Islet of Langerhans (tissue), 1 donor: Measurements from ENCODE around the gene MYO1G.
"Not testable (repeated sequence)": the region's sequence is repeated elsewhere in the genome, so short reads cannot be mapped to it uniquely, and the experiment has no call there.

Experiments used
- FAIRE-seq: peaks from one replicate; lab custom pipeline; 2011; peaks lifted over from hg19 to GRCh38; lab: Jason Lieb, UNC

Gene MYO1G

GRCh38 chr7:44999245-45000092 lies 20.7 kb upstream of the MYO1G start:
- FAIRE-seq, result no peak

DNA sequence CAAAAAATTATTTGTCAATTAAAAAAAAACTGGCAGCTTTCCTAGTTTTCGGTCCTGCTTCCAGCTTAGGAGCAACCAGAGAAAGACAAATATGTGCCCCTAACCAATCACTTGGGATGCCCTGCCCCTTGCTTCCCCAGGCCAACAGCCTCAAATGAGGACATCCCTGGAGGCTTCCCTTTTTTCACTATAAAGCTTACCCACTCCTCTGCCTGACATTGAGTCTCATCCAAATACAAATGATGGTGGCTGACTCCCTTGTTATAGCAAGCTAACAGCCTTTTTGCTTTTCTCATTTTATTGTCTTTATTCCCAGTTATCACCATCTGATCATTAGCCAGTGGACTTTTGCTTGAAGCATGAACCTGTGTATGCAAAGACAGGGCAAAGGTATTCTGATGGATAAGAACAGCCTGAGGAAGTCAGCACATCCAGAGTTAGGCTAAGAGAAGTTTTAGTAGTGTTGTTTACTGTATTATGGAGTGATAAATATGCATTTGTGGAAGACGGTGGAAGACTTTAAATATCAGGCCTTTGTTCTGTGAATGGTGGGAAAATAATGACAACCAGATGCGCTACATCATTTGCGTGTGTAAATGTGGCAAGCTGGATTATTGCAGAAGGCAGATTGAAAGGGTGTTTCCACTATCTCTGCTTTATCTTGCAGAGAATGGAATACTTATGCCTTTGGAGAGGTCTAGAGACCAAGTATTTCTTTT lies 19.5 kb upstream of the MYO1G start:
- FAIRE-seq, result no peak

- no peak for FAIRE-seq
Measured at GRCh38 chr7:44995555-44996493, 17.0 kb upstream of the MYO1G start.

- no peak for FAIRE-seq
Measured at GRCh38 chr7:44994877-44995554, 16.2 kb upstream of the MYO1G start.

DNA sequence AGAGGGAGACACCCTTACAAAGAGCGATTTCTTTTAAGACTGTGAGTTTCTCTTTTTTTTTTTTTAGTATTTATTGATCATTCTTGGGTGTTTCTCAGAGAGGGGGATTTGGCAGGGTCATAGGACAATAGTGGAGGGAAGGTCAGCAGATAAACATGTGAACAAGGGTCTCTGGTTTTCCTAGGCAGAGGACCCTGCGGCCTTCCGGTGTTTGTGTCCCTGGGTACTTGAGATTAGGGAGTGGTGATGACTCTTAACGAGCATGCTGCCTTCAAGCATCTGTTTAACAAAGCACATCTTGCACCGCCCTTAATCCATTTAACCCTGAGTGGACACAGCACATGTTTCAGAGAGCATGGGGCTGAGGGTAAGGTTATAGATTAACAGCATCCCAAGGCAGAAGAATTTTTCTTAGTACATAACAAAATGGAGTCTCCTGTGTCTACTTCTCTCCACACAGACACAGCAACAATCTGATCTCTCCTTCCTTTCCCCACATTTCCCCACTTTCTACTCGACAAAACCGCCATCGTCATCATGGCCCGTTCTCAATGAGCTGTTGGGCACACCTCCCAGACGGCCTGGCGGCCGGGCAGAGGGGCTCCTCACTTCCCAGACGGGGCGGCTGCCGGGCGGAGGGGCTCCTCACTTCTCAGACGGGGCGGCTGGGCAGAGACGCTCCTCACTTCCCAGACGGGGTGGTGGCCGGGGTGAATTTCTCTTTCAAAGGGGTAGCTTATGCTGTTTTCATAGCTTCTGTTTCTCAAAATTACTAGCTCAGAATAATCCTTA lies 13.4 kb upstream of the MYO1G start:
- not testable (repeated sequence) for FAIRE-seq

DNA sequence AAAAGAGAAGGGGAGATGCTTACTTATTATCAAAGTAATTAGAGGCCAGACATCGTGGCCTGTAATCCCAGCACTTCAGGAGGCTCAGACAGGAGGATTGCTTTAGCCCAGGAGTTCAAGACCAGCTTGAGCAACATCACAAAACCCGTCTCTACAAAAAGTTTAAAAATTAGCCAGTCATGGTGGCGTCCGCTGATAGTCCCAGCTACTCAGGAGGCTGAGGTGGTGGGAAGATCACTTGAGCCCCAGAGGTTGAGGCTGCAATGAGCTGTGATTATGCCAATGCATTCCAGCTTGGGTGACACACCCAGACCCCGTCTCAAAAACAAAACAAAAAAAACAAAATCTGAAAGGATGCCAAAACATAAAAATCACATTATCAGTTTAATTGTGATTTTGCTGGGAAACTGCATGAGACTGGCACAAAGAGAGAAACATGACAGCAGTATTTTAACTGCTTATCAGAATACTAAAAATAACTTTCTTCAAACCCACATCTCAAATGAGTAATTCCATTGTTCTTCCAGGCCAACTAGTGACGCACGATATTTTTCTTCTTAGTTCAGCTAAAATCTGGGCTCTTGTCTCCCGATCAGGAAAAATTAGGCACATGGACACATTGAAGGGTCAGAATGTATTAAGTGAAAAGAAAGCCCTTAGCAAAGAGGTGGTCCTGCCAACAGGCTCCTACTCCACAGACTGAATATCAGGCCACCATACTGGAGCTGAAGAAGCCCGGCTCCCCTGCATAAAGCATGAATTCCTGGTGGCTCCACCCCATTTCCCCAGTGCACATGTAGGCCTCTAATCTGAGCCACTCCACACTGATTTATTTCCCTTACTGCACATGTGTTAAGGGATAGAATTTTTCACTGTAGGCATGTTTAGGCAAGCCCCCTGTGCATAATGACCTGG lies 11.6 kb upstream of the MYO1G start:
- no peak for FAIRE-seq

- FAIRE-seq, result no peak
Measured at GRCh38 chr7:44989132-44989531, 10.3 kb upstream of the MYO1G start.

DNA sequence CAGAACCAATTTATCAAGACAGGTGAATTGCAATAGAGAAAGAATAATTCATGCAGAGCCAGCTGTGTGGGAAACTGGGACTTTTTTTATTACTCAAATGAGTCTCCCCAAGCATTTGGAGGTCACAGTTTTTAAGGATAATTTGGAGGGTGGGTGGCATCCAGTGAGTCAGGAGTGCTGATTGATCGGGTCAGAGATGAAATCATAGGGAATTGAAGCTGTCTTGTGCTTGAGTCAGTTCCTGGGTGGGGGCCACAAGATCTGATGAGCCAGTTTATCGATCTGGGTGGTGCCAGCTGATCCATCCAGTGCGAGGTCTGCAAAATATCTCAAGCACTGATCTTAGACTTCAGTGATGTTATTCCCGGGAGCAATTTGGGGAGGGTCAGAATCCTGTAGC lies 9.9 kb upstream of the MYO1G start:
- FAIRE-seq, result no peak

GRCh38 chr7:44987996-44988395 lies 9.2 kb upstream of the MYO1G start:
- FAIRE-seq, result no peak

DNA sequence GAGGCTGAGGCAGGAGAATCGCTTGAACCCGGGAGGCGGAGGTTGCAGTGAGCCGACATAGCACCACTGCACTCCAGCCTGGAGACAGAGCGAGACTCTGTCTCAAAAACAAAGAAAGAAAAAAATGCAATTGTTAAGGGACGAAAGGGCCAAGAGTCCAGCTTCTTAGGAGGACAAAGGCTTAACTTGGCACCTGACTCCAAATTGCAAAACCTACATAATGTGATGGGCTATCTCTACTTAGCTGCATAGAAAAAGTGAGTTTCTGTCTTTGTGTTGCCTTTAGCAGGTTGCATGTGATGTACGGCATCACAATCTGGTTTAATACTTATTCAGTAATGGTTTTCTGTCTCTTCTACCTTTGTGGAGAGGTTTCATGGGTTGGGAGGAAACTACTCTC lies 8.6 kb upstream of the MYO1G start:
- no peak for FAIRE-seq

GRCh38 chr7:44986218-44987053 lies 7.6 kb upstream of the MYO1G start:
- FAIRE-seq, result no peak

DNA sequence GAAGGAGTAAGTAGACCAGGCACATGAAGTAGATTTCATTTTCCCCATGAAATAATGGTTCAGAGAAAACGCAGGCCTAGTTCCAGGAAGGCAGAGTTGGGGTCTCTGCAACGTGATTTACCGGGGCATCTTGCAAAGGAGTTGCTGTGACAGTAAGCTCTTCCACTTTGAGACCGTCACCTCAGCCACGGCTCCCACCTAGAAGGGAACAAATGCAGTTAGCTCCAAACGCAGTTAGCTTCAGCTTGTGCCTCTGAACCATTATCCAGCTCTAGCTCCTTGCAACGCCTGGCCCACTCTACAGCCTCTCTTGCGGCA lies 7.0 kb upstream of the MYO1G start:
- no peak for FAIRE-seq

GRCh38 chr7:44985033-44985695 lies 6.3 kb upstream of the MYO1G start:
- FAIRE-seq, result no peak

DNA sequence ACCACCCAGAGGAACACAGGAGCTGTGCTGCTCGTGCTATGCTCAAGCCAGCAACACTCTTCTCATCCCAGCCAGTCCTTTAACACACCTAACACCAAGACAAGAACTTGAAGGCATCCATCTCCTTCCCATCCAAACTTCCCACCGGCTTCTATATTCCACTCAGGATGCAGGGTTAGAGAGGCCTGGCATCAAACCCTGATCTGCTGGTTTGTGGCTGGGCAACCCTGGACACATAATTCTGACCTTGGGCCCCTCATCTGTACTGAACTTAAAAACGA lies 5.6 kb upstream of the MYO1G start:
- FAIRE-seq, result no peak

DNA sequence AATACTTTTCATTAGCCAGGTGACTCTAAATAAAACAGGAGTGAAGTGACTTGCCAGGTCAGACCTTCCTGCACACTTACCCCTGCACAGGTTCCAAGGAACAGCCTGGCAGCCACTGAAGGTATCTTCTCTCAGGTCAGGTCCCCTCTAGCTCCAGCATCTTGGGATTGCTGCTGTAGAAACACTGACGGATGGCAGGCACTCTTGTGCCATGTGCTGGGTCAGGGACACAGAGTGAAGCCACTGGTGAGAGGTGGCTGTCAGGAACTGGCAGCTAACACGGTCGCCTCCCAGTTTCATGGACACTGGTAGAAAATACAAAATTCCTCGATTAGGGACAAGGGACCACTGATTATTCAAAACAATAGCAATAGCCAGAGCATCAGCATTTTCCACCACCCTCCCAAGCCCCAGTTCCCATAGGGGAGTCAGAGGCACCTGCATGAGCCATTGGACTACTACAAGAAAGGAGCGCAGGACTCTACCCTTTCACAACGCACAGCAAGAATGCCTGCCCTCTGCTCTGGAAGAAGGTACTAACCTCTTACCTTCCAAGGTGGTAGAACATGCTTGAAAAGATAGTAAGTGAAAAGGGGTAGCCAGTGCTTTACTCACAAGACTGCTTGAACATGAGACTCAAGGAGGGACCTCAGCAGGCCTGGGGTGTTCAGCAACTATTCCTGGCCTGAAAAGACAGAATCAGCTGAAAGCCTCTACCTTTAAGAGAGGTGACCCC lies 5.1 kb upstream of the MYO1G start:
- FAIRE-seq, result no peak

GRCh38 chr7:44982970-44983369 lies 4.2 kb upstream of the MYO1G start:
- FAIRE-seq, result no peak

DNA sequence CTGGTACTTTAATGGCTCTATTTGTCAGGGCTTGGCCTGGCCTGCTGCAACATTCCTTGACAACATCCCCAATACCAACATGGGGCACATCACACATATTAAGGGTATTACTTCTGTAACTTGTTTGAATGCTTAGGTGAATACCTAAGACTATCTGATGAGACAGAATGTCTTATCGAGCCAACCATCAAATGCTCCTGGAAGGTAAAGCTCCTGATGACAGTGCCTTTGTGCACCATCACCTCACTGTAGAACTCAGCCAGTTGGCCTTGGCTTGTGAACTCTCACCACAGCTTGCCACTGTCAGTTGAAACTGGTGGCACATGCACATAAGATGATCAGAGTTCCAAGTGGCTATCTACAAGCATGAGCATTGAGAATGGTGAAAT lies 3.7 kb upstream of the MYO1G start:
- no peak for FAIRE-seq

- FAIRE-seq, result no peak
Measured at GRCh38 chr7:44981035-44981706, 2.4 kb upstream of the MYO1G start.
